NCI-H2107 (cell line): ENCODE results near the gene FTSJ1.
"Not testable (repeated sequence)": the region's sequence is repeated elsewhere in the genome, so short reads cannot be mapped to it uniquely, and the experiment has no call there.

ENCODE experiments used
- DNase-seq: peaks from one replicate; lab custom pipeline; 2025; lab: John Stamatoyannopoulos, UW

FTSJ1 gene, protein sequence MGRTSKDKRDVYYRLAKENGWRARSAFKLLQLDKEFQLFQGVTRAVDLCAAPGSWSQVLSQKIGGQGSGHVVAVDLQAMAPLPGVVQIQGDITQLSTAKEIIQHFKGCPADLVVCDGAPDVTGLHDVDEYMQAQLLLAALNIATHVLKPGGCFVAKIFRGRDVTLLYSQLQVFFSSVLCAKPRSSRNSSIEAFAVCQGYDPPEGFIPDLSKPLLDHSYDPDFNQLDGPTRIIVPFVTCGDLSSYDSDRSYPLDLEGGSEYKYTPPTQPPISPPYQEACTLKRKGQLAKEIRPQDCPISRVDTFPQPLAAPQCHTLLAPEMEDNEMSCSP

GRCh38 chrX:48475774-48476577, at the start of gene FTSJ1:
TSS of gene FTSJ1 (plus strand) at chrX:48476199. CDS start at chrX:48478048, 1,849 bp downstream.
- DNase-seq = peak; percentile 82

DNA sequence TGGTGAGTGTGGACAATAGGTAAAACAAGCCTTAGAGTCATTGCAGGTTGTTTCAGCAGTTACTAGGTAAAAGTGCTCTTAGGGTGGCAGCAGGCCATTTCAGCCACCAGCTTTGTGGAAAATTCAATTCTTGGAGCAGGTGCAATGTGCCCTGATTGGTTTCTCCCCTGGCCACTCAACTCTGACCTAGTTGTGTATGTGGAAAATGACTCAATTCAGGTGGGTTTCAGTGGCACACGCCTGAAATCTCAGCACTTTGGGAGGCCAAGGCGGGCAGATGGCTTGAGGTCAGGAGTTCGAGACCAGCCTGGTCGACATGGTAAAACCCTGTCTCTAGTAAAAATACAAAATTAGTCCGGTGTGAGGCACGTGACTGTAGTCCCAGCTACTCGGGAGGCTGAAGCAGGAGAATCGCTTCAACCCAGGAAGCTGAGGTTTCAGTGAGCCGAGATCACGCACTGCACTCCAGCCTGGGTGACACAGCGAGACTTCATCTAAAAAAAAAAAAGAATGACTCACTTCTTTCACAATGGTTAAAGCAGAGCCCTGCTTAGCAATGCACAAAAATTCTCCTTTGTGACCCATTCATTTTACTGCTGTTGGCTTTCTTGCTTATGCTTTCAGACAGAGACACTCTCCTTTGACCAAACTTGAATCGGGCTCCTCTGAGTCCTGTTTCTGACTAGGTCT, 48.8 kb upstream of the FTSJ1 start:
- not testable (repeated sequence) for DNase-seq

GRCh38 chrX:48429606-48430005, 46.4 kb upstream of the FTSJ1 start:
- not testable (repeated sequence) for DNase-seq

- DNase-seq = not testable (repeated sequence)
Measured at GRCh38 chrX:48430166-48430565, 45.8 kb upstream of the FTSJ1 start.

GRCh38 chrX:48433713-48434112, 42.3 kb upstream of the FTSJ1 start:
- DNase-seq = not testable (repeated sequence)

DNA sequence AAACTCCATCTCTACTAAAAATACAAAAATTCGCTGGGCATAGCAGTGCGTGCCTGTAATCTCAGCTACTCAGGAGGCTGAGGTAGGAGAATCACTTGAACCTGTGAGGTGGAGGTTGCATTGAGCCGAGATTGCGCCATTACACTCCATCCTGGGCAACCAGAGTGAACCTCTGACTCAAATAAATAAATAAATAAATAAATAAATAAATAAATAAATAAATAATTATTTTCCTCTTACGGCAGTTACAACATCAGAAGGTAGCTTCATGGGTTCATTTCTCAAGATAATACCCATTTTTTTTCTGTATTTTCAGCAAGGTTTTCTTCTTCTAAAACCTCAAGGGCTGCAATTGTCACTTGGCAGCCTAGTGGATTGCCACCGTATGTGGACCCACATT, 28.8 kb upstream of the FTSJ1 start:
- DNase-seq = not testable (repeated sequence)

DNA sequence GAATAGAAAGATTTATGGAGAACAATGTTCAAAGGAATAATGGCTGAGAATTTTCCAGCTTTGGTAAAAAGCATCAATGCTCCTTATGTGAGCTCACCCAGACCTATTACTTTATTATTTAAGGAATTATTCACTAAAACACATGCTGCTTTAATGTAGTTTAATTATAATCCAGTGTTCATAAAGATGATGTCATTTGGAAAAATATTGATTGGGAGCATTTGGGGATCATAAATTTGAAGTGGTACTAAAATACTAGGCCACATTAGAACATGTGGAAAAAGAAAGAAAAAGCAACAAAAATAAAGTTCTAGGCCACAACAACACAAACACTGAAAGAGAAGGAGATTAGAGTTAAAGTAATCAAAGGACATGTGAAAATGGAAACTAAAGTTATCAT, 25.9 kb upstream of the FTSJ1 start:
- no peak for DNase-seq

- no peak for DNase-seq
Measured at GRCh38 chrX:48451708-48452107, 24.3 kb upstream of the FTSJ1 start.

DNA sequence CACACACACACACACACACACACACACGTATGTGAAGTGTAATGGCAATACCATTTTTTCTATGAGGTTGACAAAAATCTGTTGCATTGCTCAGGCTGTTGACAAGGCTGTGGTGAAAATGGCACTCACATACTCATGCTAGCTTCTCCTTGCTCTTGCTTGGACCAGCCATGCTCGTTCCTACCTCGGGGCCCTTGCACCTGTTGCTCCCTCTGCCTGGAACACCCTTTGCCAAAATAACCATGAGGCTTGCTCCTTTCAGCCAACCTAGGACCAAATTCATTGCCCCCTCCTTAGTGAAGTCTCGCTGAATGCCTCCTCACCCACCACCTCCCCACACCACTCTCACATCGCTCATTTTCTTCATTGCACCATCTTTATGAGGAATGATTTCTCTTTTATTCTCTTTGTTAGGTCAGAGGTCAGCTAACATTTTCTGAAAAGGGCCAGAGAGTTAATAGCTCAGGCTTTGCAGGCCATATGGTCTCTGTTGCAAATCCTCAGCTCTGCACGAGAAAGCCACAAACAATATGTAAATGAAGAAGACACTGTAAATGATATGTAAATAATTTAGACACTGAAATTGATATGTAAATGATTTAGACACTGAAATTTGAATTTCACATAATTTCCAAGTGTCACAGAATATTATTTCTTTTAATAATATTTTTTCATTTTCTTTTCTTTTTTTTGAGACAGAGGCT, 19.2 kb upstream of the FTSJ1 start:
- DNase-seq = no peak

DNA sequence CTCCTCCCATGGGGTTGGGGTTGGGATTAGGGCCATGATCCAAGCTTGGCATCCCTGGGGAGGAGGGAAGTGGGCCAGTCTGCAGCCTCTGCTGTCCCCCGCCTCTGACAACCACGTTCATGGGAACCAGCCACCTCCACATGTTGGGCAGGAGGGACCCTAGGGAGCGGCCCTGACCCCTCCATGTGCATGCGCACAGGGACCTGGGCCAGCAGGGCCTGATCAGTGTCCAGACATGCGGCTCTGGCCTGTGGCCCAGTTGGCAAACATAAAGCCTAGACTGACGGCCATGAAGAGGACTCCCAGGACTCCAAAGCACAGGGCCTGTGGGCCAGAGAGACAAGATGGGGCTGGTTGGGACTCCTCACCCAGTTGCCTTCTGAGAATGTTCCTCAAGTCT, 17.3 kb upstream of the FTSJ1 start:
- no peak for DNase-seq

DNA sequence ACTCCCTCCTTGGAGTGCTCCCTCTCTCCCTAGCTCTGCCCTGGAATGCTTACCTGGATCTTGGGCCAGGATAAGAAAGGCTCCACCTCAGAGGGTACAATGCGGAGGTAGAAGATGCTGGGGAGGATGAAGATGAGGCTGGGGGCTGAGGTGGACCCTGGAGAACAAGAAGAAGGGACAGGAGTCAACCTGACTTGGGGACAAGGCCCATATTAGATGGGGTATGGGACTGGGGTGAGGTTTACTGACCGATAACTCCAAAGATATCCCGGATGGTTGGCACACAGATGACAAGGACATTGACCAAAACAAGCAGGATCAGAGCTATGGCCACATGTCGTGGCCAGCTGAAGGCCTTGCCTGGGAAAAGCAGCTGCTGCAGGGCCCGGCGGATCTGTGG, 16.5 kb upstream of the FTSJ1 start:
- no peak for DNase-seq

GRCh38 chrX:48460031-48460430, 16.0 kb upstream of the FTSJ1 start:
- DNase-seq = no peak

- DNase-seq = no peak
Measured at GRCh38 chrX:48460606-48461005, 15.4 kb upstream of the FTSJ1 start.

DNA sequence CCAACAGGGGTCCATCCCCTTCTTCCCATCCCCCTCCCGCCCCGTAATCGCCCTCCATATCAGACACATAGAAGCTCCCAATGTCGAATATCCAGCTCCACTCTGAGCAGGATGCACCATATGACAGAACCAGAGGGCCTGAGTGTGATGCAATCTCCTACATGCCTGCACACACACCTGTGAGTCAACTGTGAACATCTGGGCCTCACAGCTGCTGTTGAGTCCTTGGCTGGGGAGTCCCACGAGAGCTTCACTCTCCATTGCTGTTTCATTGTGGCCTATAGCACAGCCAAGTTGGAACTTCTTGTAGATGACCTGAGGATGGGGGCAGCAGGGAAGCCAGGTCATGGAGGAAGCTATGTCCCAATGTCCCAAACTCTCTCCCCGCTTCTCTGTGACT, 14.2 kb upstream of the FTSJ1 start:
- no peak for DNase-seq

GRCh38 chrX:48465336-48465933, 10.6 kb upstream of the FTSJ1 start:
- no peak for DNase-seq

DNA sequence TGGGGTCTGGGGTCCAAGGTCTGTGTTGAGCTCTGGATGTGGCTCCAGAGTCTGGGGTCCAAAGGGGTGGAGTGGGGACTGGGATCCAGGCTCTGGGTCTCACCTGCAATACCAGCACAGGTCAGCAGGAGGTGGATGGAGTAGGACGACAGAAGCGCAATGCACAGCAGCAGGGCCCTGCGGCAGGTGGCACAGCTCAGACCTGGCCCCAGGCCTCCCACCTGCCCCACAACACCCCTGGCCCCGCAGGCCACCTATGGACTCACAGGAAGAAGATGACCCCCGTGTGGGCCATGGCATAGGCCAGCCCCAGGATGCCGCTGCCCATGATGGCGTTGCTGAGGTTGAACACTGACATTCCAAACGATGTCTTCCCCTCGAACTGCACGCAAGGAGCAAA, 9.3 kb upstream of the FTSJ1 start:
- DNase-seq = no peak

GRCh38 chrX:48467281-48467761, 8.7 kb upstream of the FTSJ1 start:
- DNase-seq = no peak

GRCh38 chrX:48468247-48468671, 7.7 kb upstream of the FTSJ1 start:
- no peak for DNase-seq

DNA sequence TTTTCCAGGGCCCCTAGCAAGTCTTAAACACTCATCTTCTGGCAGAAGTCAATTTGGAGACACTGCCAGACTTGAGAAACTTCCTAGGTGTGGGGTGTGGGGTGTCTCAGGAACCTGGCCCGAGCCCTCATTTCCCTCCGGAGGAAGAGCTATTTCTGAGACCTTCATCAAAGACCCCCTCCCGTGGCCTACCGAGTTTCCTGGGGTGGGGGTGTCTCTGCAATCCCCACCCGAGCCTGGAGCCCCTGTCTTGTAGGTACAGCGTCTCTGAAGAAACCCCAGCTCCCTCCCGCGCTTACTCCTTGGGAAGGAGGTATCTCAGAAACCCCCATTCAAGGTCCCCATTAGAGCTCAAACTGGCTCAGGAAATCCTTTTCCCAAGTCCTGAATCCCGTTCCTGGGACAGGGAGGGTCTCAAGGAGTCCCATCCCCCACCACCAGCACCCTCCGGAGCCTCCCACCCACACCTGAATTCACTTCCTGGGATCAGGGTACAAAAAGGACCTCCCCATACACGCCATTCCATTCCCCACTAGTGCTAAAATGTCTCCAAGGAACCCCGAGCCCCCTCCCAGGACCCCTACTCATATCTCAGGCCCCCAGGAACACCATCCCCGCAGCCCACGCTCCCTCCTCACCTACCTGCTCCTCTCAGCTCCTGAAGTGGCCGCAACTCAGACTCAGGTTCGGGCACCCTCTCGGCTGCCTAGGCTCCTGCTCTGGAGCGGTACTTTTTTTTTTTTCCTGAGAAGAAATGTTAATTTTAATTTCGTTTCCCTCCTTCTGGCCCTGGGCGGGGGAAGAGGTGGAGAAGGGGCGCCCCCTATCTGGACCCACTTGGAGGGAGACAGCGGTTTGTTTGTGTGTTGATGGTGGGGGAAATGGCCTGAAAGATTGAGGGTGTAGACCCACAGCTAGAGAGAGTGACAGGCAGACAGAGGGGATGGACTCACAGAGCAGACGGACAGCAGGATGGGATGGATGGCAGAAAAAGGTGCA, 7.0 kb upstream of the FTSJ1 start:
- DNase-seq = no peak

GRCh38 chrX:48470110-48470832, 5.7 kb upstream of the FTSJ1 start, which contains the start of gene SLC38A5:
TSS of gene SLC38A5 (minus strand) at chrX:48470260. CDS start at chrX:48467924, 2,336 bp downstream.
- DNase-seq = no peak
